DOHH2 (cell line): ENCODE data around the gene SLC16A3.
A peak's percentile ranks its signal among the peaks of the same experiment; 100 is the strongest.

Source experiments
- H3F3A ChIP-seq: fragments of 200-600 bp; sonication (generic), shearing (Covaris generic); 2 replicates; pipeline ENCODE4 v1.6.0; 2016; ENCODE audit warnings: antibody characterized with exemption, mild to moderate bottlenecking; ENCODE audit not compliant: control insufficient read depth, insufficient read depth
- H3K27ac ChIP-seq: fragments of 200-600 bp; sonication (generic); 2 replicates; pipeline ENCODE4 v1.5.1; 2014; ENCODE audit warnings: low read depth, mild to moderate bottlenecking, low read length, moderate library complexity
- H3K27me3 ChIP-seq: fragments of 200-600 bp; sonication (generic); 2 replicates; pipeline ENCODE4 v1.6.1; 2014; ENCODE audit warnings: mild to moderate bottlenecking, low read length, mixed read lengths; ENCODE audit not compliant: control insufficient read depth
- H3K36me3 ChIP-seq: fragments of 200-600 bp; sonication (generic); 2 replicates; pipeline ENCODE4 v1.6.1; 2014; ENCODE audit warnings: mild to moderate bottlenecking, low read length, moderate library complexity, mixed read lengths; ENCODE audit not compliant: control insufficient read depth
- H3K4me1 ChIP-seq: fragments of 200-600 bp; sonication (generic); 2 replicates; pipeline ENCODE4 v1.6.1; 2014; ENCODE audit warnings: mild to moderate bottlenecking, low read length, mixed read lengths; ENCODE audit not compliant: control insufficient read depth
- H3K4me2 ChIP-seq: fragments of 200-600 bp; sonication (generic); 2 replicates; pipeline ENCODE4 v1.6.0; 2014; ENCODE audit warnings: mild to moderate bottlenecking, low read length, moderate library complexity
- H3K4me3 ChIP-seq: fragments of 200-600 bp; sonication (generic); 2 replicates; pipeline ENCODE4 v1.5.1; 2014; ENCODE audit warnings: mild to moderate bottlenecking, low read length, mixed read lengths
- H3K79me2 ChIP-seq: fragments of 200-600 bp; sonication (generic); 2 replicates; pipeline ENCODE4 v1.6.1; 2014; ENCODE audit warnings: mild to moderate bottlenecking, low read length, mixed read lengths; ENCODE audit not compliant: control insufficient read depth
- H3K9me2 ChIP-seq: fragments of 200-600 bp; sonication (generic); replicated peaks from 2 replicates; pipeline ENCODE4 v1.6.1; 2014; ENCODE audit warnings: mild to moderate bottlenecking, low read length, mixed read lengths; ENCODE audit not compliant: control insufficient read depth
- H3K9me3 ChIP-seq: fragments of 200-600 bp; sonication (generic); 2 replicates; pipeline ENCODE4 v1.6.1; 2014; ENCODE audit warnings: antibody characterized with exemption, low read length, mixed read lengths; ENCODE audit not compliant: control insufficient read depth, insufficient read depth
- H4K20me1 ChIP-seq: fragments of 200-600 bp; sonication (generic); 2 replicates; pipeline ENCODE4 v1.6.0; 2014; ENCODE audit warnings: low read depth, mild to moderate bottlenecking, antibody characterized with exemption, low read length, moderate library complexity; ENCODE audit not compliant: control insufficient read depth, insufficient read depth
- EZH2phosphoT487 ChIP-seq: fragments of 200-600 bp; sonication (generic); IDR thresholded peaks from 2 replicates; pipeline ENCODE4 v1.6.1; 2017; ENCODE audit warnings: borderline replicate concordance, mild to moderate bottlenecking, antibody characterized with exemption, low read length, moderate library complexity, mixed read lengths
- TF ChIP-seq, protein P1 (sequence below): fragments of 200-600 bp; sonication (generic); IDR thresholded peaks from one replicate; pipeline ENCODE4 v1.5.1; 2014; ENCODE audit warnings: antibody characterized with exemption, mild to moderate bottlenecking, low read depth, low read length; ENCODE audit not compliant: poor library complexity, severe bottlenecking

Gene SLC16A3

DNA sequence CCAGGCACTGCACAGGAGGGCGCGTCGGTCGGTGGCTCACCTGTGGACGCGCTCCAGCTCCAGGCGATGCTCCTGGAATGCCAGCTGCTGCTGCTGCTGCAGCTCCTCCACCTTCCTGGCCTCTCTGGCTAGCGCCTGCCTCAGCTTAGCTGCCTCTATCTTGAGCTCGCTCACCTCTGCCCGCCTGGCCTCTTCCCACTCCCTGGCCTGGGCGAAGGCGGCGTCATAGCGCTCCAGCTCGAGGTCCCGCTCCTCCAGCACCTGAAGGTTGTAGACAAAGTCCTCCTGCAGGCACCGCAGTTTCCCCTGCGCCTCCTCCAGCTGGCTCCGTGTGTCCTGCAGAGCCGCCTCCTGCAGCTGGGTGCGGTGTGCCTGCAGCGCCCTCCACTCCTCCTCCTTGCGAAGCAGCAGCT is 27.3 kb upstream of the SLC16A3 start:
- H3K4me1 ChIP-seq: peaks cover 10% of the 10 kb centered on the region
- no peaks in the 10 kb centered on the region for H3K79me2 ChIP-seq
- H3K36me3 ChIP-seq: 0 out of 2 replicates have a peak, but pooled peaks cover under 1% of the 10 kb centered on the region
- TF ChIP-seq EZH2phosphoT487: no peak
- no peak overlapping the region for H3K27ac ChIP-seq
- H3K9me3 ChIP-seq: no peaks in the 10 kb centered on the region
- no peak overlapping the region for H3K4me3 ChIP-seq
- H3K4me2 ChIP-seq: no peak overlapping the region
- H3K9me2 ChIP-seq: no peaks in the 10 kb centered on the region
- no peaks in the 10 kb centered on the region for H3F3A ChIP-seq
- no peaks in the 10 kb centered on the region for H3K27me3 ChIP-seq
- no peaks in the 10 kb centered on the region for H4K20me1 ChIP-seq

DNA sequence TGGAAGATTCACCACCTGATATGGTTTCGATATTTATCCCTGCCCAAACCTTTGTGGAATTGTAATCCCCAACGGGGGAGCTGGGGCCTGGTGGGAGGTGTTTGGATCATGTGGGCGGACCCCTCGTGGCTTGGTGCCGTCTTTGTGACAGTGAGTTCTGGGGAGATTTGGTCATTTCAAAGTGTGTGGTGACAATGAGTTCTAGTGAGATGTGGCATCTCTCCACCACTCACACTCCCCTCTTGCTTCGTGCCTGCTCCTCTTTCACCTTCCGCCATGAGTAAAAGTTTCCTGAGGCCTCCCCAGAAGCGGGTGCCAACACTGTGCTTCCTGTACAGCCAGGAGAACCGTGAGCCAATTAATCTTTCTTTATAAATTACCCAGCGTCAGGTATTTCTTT is 25.9 kb upstream of the SLC16A3 start:
- Histone ChIP-seq H3K27ac (no peak overlapping the region), H3K27me3 (no peaks in the 10 kb centered on the region), H3K4me3 (no peak overlapping the region), H4K20me1 (no peaks in the 10 kb centered on the region), H3F3A (no peaks in the 10 kb centered on the region), H3K4me1 (peaks cover 10% of the 10 kb centered on the region), H3K4me2 (no peak overlapping the region), H3K79me2 (no peaks in the 10 kb centered on the region), H3K9me3 (no peaks in the 10 kb centered on the region), H3K9me2 (no peaks in the 10 kb centered on the region), H3K36me3 (0 out of 2 replicates have a peak, but pooled peaks cover 2% of the 10 kb centered on the region)
- TF ChIP-seq EZH2phosphoT487: no peak
- TF ChIP-seq, protein P1, sequence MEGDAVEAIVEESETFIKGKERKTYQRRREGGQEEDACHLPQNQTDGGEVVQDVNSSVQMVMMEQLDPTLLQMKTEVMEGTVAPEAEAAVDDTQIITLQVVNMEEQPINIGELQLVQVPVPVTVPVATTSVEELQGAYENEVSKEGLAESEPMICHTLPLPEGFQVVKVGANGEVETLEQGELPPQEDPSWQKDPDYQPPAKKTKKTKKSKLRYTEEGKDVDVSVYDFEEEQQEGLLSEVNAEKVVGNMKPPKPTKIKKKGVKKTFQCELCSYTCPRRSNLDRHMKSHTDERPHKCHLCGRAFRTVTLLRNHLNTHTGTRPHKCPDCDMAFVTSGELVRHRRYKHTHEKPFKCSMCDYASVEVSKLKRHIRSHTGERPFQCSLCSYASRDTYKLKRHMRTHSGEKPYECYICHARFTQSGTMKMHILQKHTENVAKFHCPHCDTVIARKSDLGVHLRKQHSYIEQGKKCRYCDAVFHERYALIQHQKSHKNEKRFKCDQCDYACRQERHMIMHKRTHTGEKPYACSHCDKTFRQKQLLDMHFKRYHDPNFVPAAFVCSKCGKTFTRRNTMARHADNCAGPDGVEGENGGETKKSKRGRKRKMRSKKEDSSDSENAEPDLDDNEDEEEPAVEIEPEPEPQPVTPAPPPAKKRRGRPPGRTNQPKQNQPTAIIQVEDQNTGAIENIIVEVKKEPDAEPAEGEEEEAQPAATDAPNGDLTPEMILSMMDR: no peak

DNA sequence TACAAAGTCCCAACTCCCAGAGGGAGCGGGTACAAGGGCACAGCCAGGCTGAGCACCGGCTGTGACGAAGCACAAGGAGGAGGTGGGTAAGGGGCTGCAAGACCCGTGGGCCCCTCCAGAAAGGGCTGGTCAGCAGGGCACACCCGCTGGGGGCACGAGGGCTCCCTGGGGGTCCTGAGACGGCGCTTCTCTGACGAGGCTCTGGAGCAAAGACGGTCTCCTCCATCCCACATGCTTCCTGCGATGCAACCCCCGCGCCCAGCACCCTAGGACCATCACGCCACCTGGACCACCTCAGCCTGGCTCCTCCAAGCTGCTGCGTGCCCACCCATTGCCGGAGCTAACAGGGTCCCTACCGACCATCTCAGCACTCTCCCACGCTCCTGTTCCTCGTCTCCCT is 24.9 kb upstream of the SLC16A3 start:
- 0 out of 2 replicates have a peak, but pooled peaks cover 2% of the 10 kb centered on the region for H3K36me3 ChIP-seq
- no peaks in the 10 kb centered on the region for H3K9me2 ChIP-seq
- no peaks in the 10 kb centered on the region for H3K27me3 ChIP-seq
- H3K79me2 ChIP-seq: no peaks in the 10 kb centered on the region
- H3K9me3 ChIP-seq: no peaks in the 10 kb centered on the region
- no peak overlapping the region for H3K4me2 ChIP-seq
- peaks cover 13% of the 10 kb centered on the region for H3K4me1 ChIP-seq
- H3K4me3 ChIP-seq: no peak overlapping the region
- TF ChIP-seq, protein P1: no peak
- TF ChIP-seq EZH2phosphoT487: no peak
- no peaks in the 10 kb centered on the region for H4K20me1 ChIP-seq
- H3F3A ChIP-seq: no peaks in the 10 kb centered on the region
- no peak overlapping the region for H3K27ac ChIP-seq

DNA sequence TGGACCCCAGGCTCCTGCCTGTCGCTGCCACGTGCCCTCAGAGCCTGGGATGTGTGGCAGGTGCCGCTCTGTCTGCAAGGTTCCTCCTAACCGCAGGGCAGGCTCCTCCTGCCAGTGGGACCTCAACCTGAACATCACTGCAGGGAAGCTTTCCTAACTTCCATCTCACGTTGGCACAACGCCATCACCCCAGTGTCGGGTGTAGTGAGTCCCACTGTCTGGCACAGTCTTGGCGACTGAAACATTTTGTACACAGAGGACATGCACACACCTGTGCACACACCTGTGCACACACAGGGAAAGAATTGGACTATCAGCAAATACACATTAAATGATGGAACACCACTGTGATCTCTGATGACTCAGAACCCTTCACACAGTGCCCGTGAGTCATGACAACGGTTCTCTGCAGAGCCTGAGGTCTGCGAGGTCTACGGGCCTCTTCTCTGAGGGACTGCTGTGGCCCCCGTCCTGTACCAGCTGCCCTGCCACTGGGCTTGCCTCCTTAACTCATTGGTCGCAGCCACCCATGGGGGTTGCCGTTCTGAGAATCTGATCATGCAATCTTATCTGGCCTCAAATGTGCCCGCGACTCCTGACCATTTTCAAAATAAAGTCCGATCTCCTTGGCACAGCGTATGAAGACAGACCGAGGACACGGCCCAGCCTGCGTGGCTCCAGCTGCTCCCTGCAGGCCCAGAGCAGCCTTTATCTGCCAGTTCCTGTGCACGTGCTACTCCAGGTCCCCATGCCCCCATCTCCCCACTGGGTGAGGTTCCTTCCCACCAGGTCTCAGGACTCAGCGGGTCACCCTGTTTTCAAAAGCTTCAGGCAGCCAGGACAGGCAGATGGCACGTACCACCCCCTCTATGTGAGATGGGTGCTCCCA is 23.8 kb upstream of the SLC16A3 start:
- peak overlapping the region; percentile 61; the same call in 1 of the 2 replicates for H3K4me2 ChIP-seq
- H3K79me2 ChIP-seq: no peaks in the 10 kb centered on the region
- H3F3A ChIP-seq: no peaks in the 10 kb centered on the region
- H3K9me2 ChIP-seq: no peaks in the 10 kb centered on the region
- H3K9me3 ChIP-seq: no peaks in the 10 kb centered on the region
- H3K27ac ChIP-seq: no peak overlapping the region
- H3K4me3 ChIP-seq: no peak overlapping the region
- 0 out of 2 replicates have a peak, but pooled peaks cover 2% of the 10 kb centered on the region for H3K36me3 ChIP-seq
- H3K27me3 ChIP-seq: no peaks in the 10 kb centered on the region
- H3K4me1 ChIP-seq: peaks cover 13% of the 10 kb centered on the region
- H4K20me1 ChIP-seq: no peaks in the 10 kb centered on the region
- TF ChIP-seq, protein P1: no peak
- TF ChIP-seq EZH2phosphoT487: no peak
